Lower leg skin (tissue), 3 donors: ENCODE results near the gene EGFLAM.
"Not testable (repeated sequence)": the region's sequence is repeated elsewhere in the genome, so short reads cannot be mapped to it uniquely, and the experiment has no call there.

ENCODE experiments used
- POLR2A ChIP-seq, 2 donors: fragments of 450-650 bp; IDR thresholded peaks; one replicate each; pipeline ENCODE4 v1.6.1; 2016 to 2017; ENCODE audit warnings: antibody characterized with exemption in 2 of 2, mild to moderate bottlenecking in 1 of 2, moderate library complexity in 1 of 2
- TF ChIP-seq, protein P1 (sequence below), 3 donors: fragments of 450-650 bp; IDR thresholded peaks; one replicate each; pipeline ENCODE4 v1.5.1; 2016; ENCODE audit warnings: antibody characterized with exemption in 3 of 3, mild to moderate bottlenecking in 3 of 3, moderate library complexity in 2 of 3

DNA sequence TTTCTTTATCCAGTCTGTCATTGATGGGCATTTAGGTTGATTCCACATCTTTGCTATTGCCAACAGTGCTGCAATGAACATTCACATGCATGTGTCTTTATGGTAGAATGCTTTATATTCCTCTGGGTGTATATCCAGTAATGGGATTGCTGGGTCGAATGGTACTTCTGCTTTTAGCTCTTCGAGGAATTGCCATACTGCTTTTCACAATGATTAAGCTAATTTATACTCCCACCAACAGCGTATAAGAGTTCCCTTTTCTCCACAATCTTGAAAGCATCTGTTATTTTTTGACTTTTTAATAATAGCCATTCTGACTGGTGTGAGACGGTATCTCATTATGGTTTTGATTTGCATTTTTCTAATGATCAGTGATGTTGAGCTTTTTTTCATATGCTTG is 74.8 kb downstream of the EGFLAM start:
- TF ChIP-seq, protein P1, sequence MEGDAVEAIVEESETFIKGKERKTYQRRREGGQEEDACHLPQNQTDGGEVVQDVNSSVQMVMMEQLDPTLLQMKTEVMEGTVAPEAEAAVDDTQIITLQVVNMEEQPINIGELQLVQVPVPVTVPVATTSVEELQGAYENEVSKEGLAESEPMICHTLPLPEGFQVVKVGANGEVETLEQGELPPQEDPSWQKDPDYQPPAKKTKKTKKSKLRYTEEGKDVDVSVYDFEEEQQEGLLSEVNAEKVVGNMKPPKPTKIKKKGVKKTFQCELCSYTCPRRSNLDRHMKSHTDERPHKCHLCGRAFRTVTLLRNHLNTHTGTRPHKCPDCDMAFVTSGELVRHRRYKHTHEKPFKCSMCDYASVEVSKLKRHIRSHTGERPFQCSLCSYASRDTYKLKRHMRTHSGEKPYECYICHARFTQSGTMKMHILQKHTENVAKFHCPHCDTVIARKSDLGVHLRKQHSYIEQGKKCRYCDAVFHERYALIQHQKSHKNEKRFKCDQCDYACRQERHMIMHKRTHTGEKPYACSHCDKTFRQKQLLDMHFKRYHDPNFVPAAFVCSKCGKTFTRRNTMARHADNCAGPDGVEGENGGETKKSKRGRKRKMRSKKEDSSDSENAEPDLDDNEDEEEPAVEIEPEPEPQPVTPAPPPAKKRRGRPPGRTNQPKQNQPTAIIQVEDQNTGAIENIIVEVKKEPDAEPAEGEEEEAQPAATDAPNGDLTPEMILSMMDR (IDR thresholded peaks at IDR 0.05): not testable (repeated sequence)
- TF ChIP-seq POLR2A (IDR thresholded peaks at IDR 0.05): not testable (repeated sequence)
